CD4-positive, alpha-beta T cell (primary cell): ENCODE measurements around the gene TAF11L8. TPM values are rescaled to one million over a fixed set of nuclear protein-coding genes. Genes with fewer than 3 reads are reported as not detected.
"Not testable (repeated sequence)": the region's sequence is repeated elsewhere in the genome, so short reads cannot be mapped to it uniquely, and the experiment has no call there.

Source experiments
- ATAC-seq: fragments of 200-7000 bp; cut with Tn5 transposase; one replicate; pipeline ENCODE4 v1.10.0; 2022; ENCODE audit warnings: mild to moderate bottlenecking; ENCODE audit not compliant: poor library complexity
- CTCF ChIA-PET: fragments of 350-600 bp; sonication (Branson Sonifier 250); formaldehyde crosslinking; loops from one replicate; lab custom pipeline; 2021; ENCODE audit warnings: antibody characterized with exemption, inconsistent platforms; lab: Charles Lee
- POLR2A ChIA-PET: fragments of 350-600 bp; sonication (Branson Sonifier 250); formaldehyde crosslinking; loops from one replicate; lab custom pipeline; 2021; ENCODE audit warnings: antibody characterized with exemption, inconsistent platforms; lab: Charles Lee
- DNase-seq, 14 experiments: peaks; one replicate each; pipeline ENCODE4 v3.0.0-alpha.2; 2013 to 2020; ENCODE audit warnings: mixed read lengths in 2 of 14
- H3K27ac ChIP-seq, 2 donors: one replicate each; pipeline versions ENCODE4 v1.5.1 to v1.7.0; 2013; ENCODE audit warnings: low read length in 2 of 2, low read depth in 1 of 2, mild to moderate bottlenecking in 1 of 2
- H3K27me3 ChIP-seq, 2 experiments: 1 replicate in 1 of 2; 2 replicates in 1 of 2; pipeline versions ENCODE4 v1.6.1 to v1.7.0; 2013; ENCODE audit warnings: low read length in 2 of 2, control low read depth in 1 of 2, mild to moderate bottlenecking in 1 of 2, moderate library complexity in 1 of 2; ENCODE audit not compliant: insufficient read depth in 2 of 2, control insufficient read depth in 1 of 2
- H3K36me3 ChIP-seq: one replicate; pipeline ENCODE4 v1.6.1; 2013; ENCODE audit warnings: low read length, control low read depth; ENCODE audit not compliant: insufficient read depth
- H3K4me1 ChIP-seq: one replicate; pipeline ENCODE4 v1.6.1; 2013; ENCODE audit warnings: low read length, control low read depth; ENCODE audit not compliant: insufficient read depth
- H3K4me3 ChIP-seq: one replicate; pipeline ENCODE4 v1.5.1; 2013; ENCODE audit warnings: mild to moderate bottlenecking, low read length, moderate library complexity
- H3K9me3 ChIP-seq, 2 experiments: 1 replicate in 1 of 2; 2 replicates in 1 of 2; pipeline versions ENCODE4 v1.6.1 to v1.7.0; 2013; ENCODE audit warnings: low read length in 2 of 2, mild to moderate bottlenecking in 2 of 2, control low read depth in 1 of 2, moderate library complexity in 1 of 2; ENCODE audit not compliant: control insufficient read depth in 1 of 2, insufficient read depth in 1 of 2
- H3K27ac Mint-ChIP-seq: one replicate; pipeline ENCODE4 v1.8.0; 2020; ENCODE audit warnings: mixed read lengths
- H3K27me3 Mint-ChIP-seq: one replicate; pipeline ENCODE4 v1.8.0; 2021; ENCODE audit warnings: mixed read lengths
- H3K36me3 Mint-ChIP-seq: one replicate; pipeline ENCODE4 v1.8.0; 2021; ENCODE audit warnings: low read depth, mixed read lengths
- H3K4me1 Mint-ChIP-seq: one replicate; pipeline ENCODE4 v1.8.0; 2021; ENCODE audit warnings: low read depth, mixed read lengths
- H3K4me3 Mint-ChIP-seq: one replicate; pipeline ENCODE4 v1.8.0; 2020; ENCODE audit warnings: mild to moderate bottlenecking, mixed read lengths
- H3K9me3 Mint-ChIP-seq: one replicate; pipeline ENCODE4 v1.8.0; 2020; ENCODE audit warnings: mixed read lengths
- intact Hi-C, 2 experiments: fragments of 100-400 bp; cut with DNase I in 1 of 2; cut with micrococcal nuclease in 1 of 2; formaldehyde crosslinking; loops; one replicate each; pipeline versions ENCODE4 v1.15.1 to v1.9.0; 2023 to 2025; cut with DNase I, micrococcal nuclease
- total RNA-seq, 174 experiments: library from RNA in 2 of 174; stranded (reverse) in 2 of 174; gene quantifications; one replicate each; pipeline ENCODE4 v1.2.3 and lab custom pipeline; 2021 to 2026
- TF ChIP-seq, protein P1 (sequence below): fragments of 200-600 bp; IDR thresholded peaks from one replicate; pipeline ENCODE4 v1.8.0; 2022; ENCODE audit warnings: antibody characterized with exemption, mild to moderate bottlenecking

The TAF11L8 gene
- total RNA-seq, 2 experiments from 2014 or later = not detected

DNA sequence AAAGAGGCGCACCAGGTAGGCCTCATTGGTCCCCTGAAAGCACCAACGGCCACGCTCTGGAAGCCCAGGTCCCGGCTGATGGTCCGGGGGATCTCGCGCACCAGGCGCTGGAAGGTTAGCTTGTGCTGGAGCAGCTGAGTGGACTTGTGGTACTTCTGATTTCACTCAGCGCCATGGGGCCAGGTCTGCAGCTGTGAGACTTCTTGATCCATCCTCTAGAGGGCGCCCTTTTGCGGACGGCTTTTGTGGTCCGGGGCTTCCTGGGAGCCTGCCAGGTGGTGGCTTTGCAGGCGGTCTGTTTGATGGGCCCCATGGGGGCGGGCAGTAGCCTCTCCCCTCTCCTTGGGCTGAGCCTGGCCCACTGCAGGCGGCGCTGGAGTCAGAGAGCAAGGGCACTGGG, 29.9 kb upstream of the TAF11L8 start:
- Histone ChIP-seq H3K4me1 (no peaks in the 10 kb centered on the region), H3K4me3 (no peak overlapping the region), H3K9me3 (peaks cover 0 to 14% of the 10 kb centered on the region in 2 experiments), H3K27ac (no peak overlapping the region), H3K36me3 (no peaks in the 10 kb centered on the region), H3K27me3 (no peaks in the 10 kb centered on the region)
- Mint-ChIP-seq H3K4me3 (no peak overlapping the region), H3K9me3 (no peaks in the 10 kb centered on the region), H3K27me3 (no peaks in the 10 kb centered on the region), H3K36me3 (no peaks in the 10 kb centered on the region), H3K4me1 (no peaks in the 10 kb centered on the region), H3K27ac (no peak overlapping the region)
- no peak for DNase-seq
- ATAC-seq = no peak
- ChIA-PET CTCF (no interaction called here), POLR2A (no interaction called here)
- TF ChIP-seq, protein P1, sequence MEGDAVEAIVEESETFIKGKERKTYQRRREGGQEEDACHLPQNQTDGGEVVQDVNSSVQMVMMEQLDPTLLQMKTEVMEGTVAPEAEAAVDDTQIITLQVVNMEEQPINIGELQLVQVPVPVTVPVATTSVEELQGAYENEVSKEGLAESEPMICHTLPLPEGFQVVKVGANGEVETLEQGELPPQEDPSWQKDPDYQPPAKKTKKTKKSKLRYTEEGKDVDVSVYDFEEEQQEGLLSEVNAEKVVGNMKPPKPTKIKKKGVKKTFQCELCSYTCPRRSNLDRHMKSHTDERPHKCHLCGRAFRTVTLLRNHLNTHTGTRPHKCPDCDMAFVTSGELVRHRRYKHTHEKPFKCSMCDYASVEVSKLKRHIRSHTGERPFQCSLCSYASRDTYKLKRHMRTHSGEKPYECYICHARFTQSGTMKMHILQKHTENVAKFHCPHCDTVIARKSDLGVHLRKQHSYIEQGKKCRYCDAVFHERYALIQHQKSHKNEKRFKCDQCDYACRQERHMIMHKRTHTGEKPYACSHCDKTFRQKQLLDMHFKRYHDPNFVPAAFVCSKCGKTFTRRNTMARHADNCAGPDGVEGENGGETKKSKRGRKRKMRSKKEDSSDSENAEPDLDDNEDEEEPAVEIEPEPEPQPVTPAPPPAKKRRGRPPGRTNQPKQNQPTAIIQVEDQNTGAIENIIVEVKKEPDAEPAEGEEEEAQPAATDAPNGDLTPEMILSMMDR = no peak
- intact Hi-C loops = no loop called here

DNA sequence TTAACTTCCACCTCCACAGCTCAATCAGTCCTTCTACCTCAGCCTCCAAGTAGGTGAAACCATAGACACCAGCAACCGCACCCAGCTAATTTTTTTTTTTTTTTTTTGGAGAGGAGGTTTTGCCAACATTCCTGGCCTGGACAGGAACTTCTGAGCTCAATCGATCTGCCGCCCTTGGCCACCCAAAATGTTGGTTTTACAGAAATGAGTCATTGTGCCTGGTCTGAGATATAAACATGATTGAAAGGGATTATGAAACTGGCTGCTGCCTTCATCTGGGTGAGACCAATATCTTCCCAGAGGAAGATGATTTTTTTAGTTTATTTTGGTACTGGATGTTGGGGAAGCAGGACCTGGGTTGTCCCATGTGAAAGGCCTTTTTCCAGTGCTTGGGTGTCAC, 28.6 kb upstream of the TAF11L8 start:
- CTCF ChIA-PET = no interaction called here
- no peaks in the 10 kb centered on the region for H3K9me3 Mint-ChIP-seq

DNA sequence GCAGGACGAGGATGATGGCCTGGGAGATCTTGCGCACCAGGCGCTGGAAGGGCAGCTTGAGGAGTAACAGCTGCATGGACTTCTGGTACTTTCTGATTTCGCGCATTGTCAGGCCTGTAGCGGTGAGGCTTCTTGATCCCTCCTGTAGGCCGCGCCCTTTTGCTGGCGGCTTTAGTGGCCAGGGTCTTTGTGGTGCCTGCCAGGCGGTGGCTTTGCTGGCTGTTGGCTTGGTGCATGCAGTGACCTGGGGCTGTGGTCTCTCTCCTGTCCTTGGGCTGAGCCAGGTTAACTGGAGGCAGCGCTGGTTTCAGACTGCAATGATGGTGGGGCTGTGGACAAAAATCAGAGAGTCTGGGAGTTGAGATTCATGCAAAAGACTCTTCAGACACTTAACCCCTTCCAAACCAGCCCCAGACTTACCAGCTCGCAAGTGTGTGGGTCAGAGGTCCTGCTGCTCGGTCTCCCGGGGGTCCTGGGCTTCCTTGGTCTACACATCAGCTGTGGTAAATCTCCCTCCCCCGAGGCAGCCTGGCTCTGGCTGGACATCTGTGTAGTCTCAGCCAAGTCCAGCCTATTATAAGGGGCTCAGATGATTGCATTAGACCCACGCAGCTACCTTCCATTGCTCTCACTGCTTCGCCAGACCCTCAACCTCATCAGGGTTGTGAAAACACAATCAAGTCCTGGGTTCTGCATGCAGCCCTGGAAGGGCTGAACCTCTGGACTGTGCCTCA, 24.3 kb upstream of the TAF11L8 start:
- no peak for DNase-seq
- H3K4me1 Mint-ChIP-seq = no peaks in the 10 kb centered on the region
- no peaks in the 10 kb centered on the region for H3K9me3 Mint-ChIP-seq
- intact Hi-C loops = no loop called here
- POLR2A ChIA-PET = no interaction called here
- no peak overlapping the region for H3K27ac ChIP-seq
- CTCF ChIA-PET = no interaction called here
- no peak overlapping the region for H3K4me3 Mint-ChIP-seq
- H3K9me3 ChIP-seq = peaks cover 0 to 19% of the 10 kb centered on the region in 2 experiments
- H3K27ac Mint-ChIP-seq = no peak overlapping the region
- H3K36me3 ChIP-seq = no peaks in the 10 kb centered on the region
- H3K27me3 Mint-ChIP-seq = no peaks in the 10 kb centered on the region
- no peak for ATAC-seq
- H3K27me3 ChIP-seq = no peaks in the 10 kb centered on the region
- H3K36me3 Mint-ChIP-seq = no peaks in the 10 kb centered on the region
- H3K4me1 ChIP-seq = no peaks in the 10 kb centered on the region
- TF ChIP-seq, protein P1 = no peak
- no peak overlapping the region for H3K4me3 ChIP-seq

More for the DNA sequence above, 28.6 kb upstream of the TAF11L8 start:
- Histone ChIP-seq H3K9me3 (peaks cover 0 to 20% of the 10 kb centered on the region in 2 experiments), H3K4me3 (no peak overlapping the region), H3K36me3 (no peaks in the 10 kb centered on the region), H3K27ac (no peak overlapping the region), H3K4me1 (no peaks in the 10 kb centered on the region), H3K27me3 (no peaks in the 10 kb centered on the region)
- Mint-ChIP-seq H3K4me3 (no peak overlapping the region), H3K36me3 (no peaks in the 10 kb centered on the region), H3K27me3 (no peaks in the 10 kb centered on the region), H3K4me1 (no peaks in the 10 kb centered on the region), H3K27ac (no peak overlapping the region)
- TF ChIP-seq, protein P1 = no peak
- DNase-seq = no peak
- ATAC-seq = no peak
- POLR2A ChIA-PET = no interaction called here
- intact Hi-C loops = no loop called here

DNA sequence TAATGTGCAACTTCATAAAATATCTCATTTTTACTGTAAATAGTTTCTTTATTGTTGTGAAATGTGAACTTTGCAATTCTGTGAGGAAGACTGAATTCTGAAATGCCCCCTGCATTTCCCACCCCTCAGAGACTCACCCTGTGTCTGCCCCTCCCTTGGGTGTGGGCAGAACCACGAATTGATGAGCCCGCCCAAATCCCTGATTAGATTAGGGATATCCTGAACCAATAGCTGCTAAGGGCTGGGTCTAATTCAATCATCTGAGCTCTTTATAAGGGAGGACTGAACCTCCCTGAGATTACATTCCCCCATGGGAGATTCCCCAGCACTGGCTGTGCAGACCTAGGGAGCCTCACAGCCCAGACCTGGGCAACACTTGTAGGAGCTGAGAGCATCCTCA, 19.3 kb upstream of the TAF11L8 start, which contains the start of gene TAF11L12:
TSS of gene TAF11L12 (plus strand) at position 301 of the 400 bp plus-strand sequence.
- ATAC-seq, intact Hi-C loops, DNase-seq, CTCF ChIA-PET, H3K9me3 Mint-ChIP-seq, H3K36me3 ChIP-seq, H3K27me3 Mint-ChIP-seq, POLR2A ChIA-PET, H3K36me3 Mint-ChIP-seq, H3K4me1 Mint-ChIP-seq, H3K27me3 ChIP-seq, H3K27ac Mint-ChIP-seq, H3K4me3 ChIP-seq, H3K4me1 ChIP-seq, H3K27ac ChIP-seq, H3K4me3 Mint-ChIP-seq: not testable (repeated sequence)
- peaks cover 0 to 27% of the 10 kb centered on the region in 2 experiments for H3K9me3 ChIP-seq

DNA sequence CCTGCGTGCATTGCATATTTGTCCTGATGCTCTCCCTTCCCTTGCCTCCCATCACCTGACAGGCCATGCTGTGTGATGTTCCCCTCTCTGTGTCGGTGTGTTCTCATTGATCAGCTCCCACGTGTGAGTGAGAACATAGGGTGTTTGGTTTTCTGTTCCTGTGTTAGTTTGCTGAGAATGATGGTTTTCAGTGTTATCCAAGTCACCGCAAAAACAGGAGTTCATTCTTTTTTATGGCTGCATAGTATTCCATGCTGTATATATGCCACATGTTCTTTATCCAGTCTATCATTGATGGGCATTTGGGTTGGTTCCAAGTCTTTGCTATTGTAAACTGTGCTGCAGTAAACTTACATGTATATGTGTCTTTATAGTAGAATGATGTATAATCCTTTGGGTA, 16.7 kb upstream of the TAF11L8 start:
- H3K9me3 Mint-ChIP-seq, H3K27me3 Mint-ChIP-seq, H3K4me1 ChIP-seq, H3K4me3 Mint-ChIP-seq, POLR2A ChIA-PET, H3K36me3 ChIP-seq, H3K27me3 ChIP-seq, DNase-seq, H3K27ac ChIP-seq, intact Hi-C loops, H3K27ac Mint-ChIP-seq, ATAC-seq, H3K36me3 Mint-ChIP-seq, H3K4me3 ChIP-seq, CTCF ChIA-PET, H3K4me1 Mint-ChIP-seq: not testable (repeated sequence)
- peaks cover 0 to 24% of the 10 kb centered on the region in 2 experiments for H3K9me3 ChIP-seq
